HepG2 (cell line): Measurements from ENCODE around the gene ADGRB2. TPM values are rescaled to one million over a fixed set of nuclear protein-coding genes. Genes with fewer than 3 reads are reported as not detected.

ENCODE experiments used
- CEBPB ChIP-seq: IDR thresholded peaks from 2 replicates; pipeline ENCODE4 v1.6.1; 2011; ENCODE audit warnings: low read depth, low read length, improper control_type of control experiment, borderline replicate concordance
- REPIN1 ChIP-seq: sonication (generic); formaldehyde crosslinking; IDR thresholded peaks from 2 replicates; pipeline ENCODE4 v1.8.0; 2022; ENCODE audit warnings: missing genetic modification reagents, low read depth, mild to moderate bottlenecking, borderline replicate concordance
- RFX5 ChIP-seq: IDR thresholded peaks from 2 replicates; pipeline ENCODE4 v1.6.1; 2011; ENCODE audit warnings: low read depth, low read length, improper control_type of control experiment
- SATB2 ChIP-seq: sonication (generic); formaldehyde crosslinking; IDR thresholded peaks from 2 replicates; pipeline ENCODE4 v1.5.0; 2020; ENCODE audit warnings: missing genetic modification reagents
- SNAI1 ChIP-seq: sonication (generic); formaldehyde crosslinking; IDR thresholded peaks from 2 replicates; pipeline ENCODE4 v1.5.0; 2020; ENCODE audit warnings: mild to moderate bottlenecking, missing genetic modification reagents, borderline replicate concordance
- ZNF382 ChIP-seq: sonication (generic); formaldehyde crosslinking; IDR thresholded peaks from 2 replicates; pipeline ENCODE4 v1.5.0; 2020; ENCODE audit warnings: missing genetic modification reagents, mild to moderate bottlenecking, borderline replicate concordance
- ZNF674 ChIP-seq: sonication (generic); formaldehyde crosslinking; IDR thresholded peaks from 2 replicates; pipeline ENCODE4 v1.5.0; 2020; ENCODE audit warnings: low read depth, mild to moderate bottlenecking, missing genetic modification reagents
- polyA plus RNA-seq, 8 experiments: library from polyadenylated mRNA; depleted of rRNA in 3 of 8; stranded (reverse) in 7 of 8; unstranded in 1 of 8; fragments of >200 nt; fragmentation: Illumina TruSeq in 4 of 8; extraction: Trizol in 4 of 8; gene quantifications; 2 replicates each; pipeline versions ENCODE4 v1.2.1 to v1.2.3, GENCODE V29; 2011 to 2016; ENCODE audit warnings: low read depth in 4 of 8, missing spikeins in 1 of 8, mixed read lengths in 1 of 8; ENCODE audit not compliant: insufficient read depth in 1 of 8
- total RNA-seq, 5 experiments: library from RNA; depleted of rRNA; stranded (reverse); fragments of >200 nt; fragmentation: Illumina TruSeq; extraction: Trizol; gene quantifications; 2 replicates each; pipeline ENCODE4 v1.2.3, GENCODE V29; 2016; ENCODE audit warnings: low read depth in 1 of 5
- TF ChIP-seq, protein P1 (sequence below): sonication (generic); formaldehyde crosslinking; IDR thresholded peaks from 2 replicates; pipeline ENCODE4 v1.8.0; 2022; ENCODE audit warnings: missing genetic modification reagents, mild to moderate bottlenecking, moderate library complexity, borderline replicate concordance
- TF ChIP-seq, protein P2 (sequence below): sonication (generic); formaldehyde crosslinking; IDR thresholded peaks from 2 replicates; pipeline ENCODE4 v1.4.0; 2020; ENCODE audit warnings: low read depth, missing genetic modification reagents
- TF ChIP-seq, protein P3 (sequence below): sonication (generic); formaldehyde crosslinking; IDR thresholded peaks from 2 replicates; pipeline ENCODE4 v1.4.0; 2020; ENCODE audit warnings: missing genetic modification reagents

Gene ADGRB2
- total and polyA plus RNA-seq, 2 of the 13 experiments (the other 11 are each of a cell fraction or from before 2014, with no cell fraction given): 0.03 to 0.09 TPM

- TF ChIP-seq, protein P1, sequence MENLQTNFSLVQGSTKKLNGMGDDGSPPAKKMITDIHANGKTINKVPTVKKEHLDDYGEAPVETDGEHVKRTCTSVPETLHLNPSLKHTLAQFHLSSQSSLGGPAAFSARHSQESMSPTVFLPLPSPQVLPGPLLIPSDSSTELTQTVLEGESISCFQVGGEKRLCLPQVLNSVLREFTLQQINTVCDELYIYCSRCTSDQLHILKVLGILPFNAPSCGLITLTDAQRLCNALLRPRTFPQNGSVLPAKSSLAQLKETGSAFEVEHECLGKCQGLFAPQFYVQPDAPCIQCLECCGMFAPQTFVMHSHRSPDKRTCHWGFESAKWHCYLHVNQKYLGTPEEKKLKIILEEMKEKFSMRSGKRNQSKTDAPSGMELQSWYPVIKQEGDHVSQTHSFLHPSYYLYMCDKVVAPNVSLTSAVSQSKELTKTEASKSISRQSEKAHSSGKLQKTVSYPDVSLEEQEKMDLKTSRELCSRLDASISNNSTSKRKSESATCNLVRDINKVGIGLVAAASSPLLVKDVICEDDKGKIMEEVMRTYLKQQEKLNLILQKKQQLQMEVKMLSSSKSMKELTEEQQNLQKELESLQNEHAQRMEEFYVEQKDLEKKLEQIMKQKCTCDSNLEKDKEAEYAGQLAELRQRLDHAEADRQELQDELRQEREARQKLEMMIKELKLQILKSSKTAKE (CRISPR knock-in tag): peak; percentile 58; the same call in 1 of the 2 replicates
- TF ChIP-seq SATB2 (CRISPR knock-in tag): no peak
- no peak for TF ChIP-seq SNAI1
- TF ChIP-seq RFX5: no peak
- TF ChIP-seq, protein P2, sequence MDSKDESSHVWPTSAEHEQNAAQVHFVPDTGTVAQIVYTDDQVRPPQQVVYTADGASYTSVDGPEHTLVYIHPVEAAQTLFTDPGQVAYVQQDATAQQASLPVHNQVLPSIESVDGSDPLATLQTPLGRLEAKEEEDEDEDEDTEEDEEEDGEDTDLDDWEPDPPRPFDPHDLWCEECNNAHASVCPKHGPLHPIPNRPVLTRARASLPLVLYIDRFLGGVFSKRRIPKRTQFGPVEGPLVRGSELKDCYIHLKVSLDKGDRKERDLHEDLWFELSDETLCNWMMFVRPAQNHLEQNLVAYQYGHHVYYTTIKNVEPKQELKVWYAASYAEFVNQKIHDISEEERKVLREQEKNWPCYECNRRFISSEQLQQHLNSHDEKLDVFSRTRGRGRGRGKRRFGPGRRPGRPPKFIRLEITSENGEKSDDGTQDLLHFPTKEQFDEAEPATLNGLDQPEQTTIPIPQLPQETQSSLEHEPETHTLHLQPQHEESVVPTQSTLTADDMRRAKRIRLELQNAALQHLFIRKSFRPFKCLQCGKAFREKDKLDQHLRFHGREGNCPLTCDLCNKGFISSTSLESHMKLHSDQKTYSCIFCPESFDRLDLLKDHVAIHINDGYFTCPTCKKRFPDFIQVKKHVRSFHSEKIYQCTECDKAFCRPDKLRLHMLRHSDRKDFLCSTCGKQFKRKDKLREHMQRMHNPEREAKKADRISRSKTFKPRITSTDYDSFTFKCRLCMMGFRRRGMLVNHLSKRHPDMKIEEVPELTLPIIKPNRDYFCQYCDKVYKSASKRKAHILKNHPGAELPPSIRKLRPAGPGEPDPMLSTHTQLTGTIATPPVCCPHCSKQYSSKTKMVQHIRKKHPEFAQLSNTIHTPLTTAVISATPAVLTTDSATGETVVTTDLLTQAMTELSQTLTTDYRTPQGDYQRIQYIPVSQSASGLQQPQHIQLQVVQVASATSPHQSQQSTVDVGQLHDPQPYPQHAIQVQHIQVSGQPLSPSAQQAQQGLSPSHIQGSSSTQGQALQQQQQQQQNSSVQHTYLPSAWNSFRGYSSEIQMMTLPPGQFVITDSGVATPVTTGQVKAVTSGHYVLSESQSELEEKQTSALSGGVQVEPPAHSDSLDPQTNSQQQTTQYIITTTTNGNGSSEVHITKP (CRISPR knock-in tag): peak; percentile 64; the same call in 1 of the 2 replicates
- no peak for TF ChIP-seq ZNF382 (CRISPR knock-in tag)
- TF ChIP-seq ZNF674 (CRISPR knock-in tag): no peak
- TF ChIP-seq CEBPB: peak; percentile 87
- TF ChIP-seq, protein P3, sequence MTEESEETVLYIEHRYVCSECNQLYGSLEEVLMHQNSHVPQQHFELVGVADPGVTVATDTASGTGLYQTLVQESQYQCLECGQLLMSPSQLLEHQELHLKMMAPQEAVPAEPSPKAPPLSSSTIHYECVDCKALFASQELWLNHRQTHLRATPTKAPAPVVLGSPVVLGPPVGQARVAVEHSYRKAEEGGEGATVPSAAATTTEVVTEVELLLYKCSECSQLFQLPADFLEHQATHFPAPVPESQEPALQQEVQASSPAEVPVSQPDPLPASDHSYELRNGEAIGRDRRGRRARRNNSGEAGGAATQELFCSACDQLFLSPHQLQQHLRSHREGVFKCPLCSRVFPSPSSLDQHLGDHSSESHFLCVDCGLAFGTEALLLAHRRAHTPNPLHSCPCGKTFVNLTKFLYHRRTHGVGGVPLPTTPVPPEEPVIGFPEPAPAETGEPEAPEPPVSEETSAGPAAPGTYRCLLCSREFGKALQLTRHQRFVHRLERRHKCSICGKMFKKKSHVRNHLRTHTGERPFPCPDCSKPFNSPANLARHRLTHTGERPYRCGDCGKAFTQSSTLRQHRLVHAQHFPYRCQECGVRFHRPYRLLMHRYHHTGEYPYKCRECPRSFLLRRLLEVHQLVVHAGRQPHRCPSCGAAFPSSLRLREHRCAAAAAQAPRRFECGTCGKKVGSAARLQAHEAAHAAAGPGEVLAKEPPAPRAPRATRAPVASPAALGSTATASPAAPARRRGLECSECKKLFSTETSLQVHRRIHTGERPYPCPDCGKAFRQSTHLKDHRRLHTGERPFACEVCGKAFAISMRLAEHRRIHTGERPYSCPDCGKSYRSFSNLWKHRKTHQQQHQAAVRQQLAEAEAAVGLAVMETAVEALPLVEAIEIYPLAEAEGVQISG (CRISPR knock-in tag): peak; percentile 72
- TF ChIP-seq REPIN1: no peak
- TF ChIP-seq, all 625 proteins: peak for 197
Observed at GRCh38 chr1:31701091-31701736, 62.9 kb downstream of the ADGRB2 start (continued).
